HCT116 (cell line): ENCODE results near the gene NHERF2. TPM values are rescaled to one million over a fixed set of nuclear protein-coding genes. Genes with fewer than 3 reads are reported as not detected.

ENCODE experiments used
- ATAC-seq: fragments of 200-7000 bp; cut with Tn5 transposase; 2 replicates; pipeline ENCODE4 v1.9.1; 2020; ENCODE audit warnings: mild to moderate bottlenecking, moderate library complexity
- BruUV-seq: library from RNA; stranded (reverse); fragments of 400-500 nt; replicated peaks from 2 replicates; lab custom pipeline; 2021; lab: Mats Ljungman, UMichigan
- CTCF ChIA-PET: fragments of 300-600 bp; sonication (Branson Sonifier 250); formaldehyde crosslinking; loops from one replicate; lab custom pipeline; 2021; ENCODE audit warnings: antibody characterized with exemption; lab: Charles Lee
- POLR2A ChIA-PET: fragments of 300-600, 350-600 bp; sonication (Branson Sonifier 250); formaldehyde crosslinking; loops from one replicate; lab custom pipeline; 2021; ENCODE audit warnings: antibody characterized with exemption; lab: Charles Lee
- RAD21 ChIA-PET, 2 experiments: fragments of 300-600 bp; sonication (Branson Sonifier 250); formaldehyde crosslinking; loops; one replicate each; lab custom pipeline; 2023; ENCODE audit warnings: low total read pairs in 2 of 2; ENCODE audit not compliant: uncharacterized antibody in 2 of 2, unreplicated experiment in 2 of 2, low non-redundant PET in 1 of 2; lab: Charles Lee
- DNase-seq: peaks from one replicate; pipeline ENCODE4 v3.0.0-alpha.2; 2010; ENCODE audit warnings: low read depth, low spot score
- H2AFZ ChIP-seq: fragments of 200-600 bp; shearing (Covaris generic), sonication (generic); 2 replicates; pipeline ENCODE4 v1.6.1; 2017; ENCODE audit warnings: low read depth, mixed run types, mixed read lengths, antibody characterized with exemption, low read length; ENCODE audit not compliant: poor library complexity, severe bottlenecking
- H3K27ac ChIP-seq: 2 replicates; pipeline ENCODE4 v1.5.1; 2012; ENCODE audit warnings: low read depth, low read length
- H3K27me3 ChIP-seq: fragments of 200-600 bp; sonication (generic); 2 replicates; pipeline ENCODE4 v1.6.1; 2016; ENCODE audit warnings: mixed run types, low read length, mixed read lengths; ENCODE audit not compliant: insufficient read depth
- H3K36me3 ChIP-seq, 2 experiments: fragments of 200-500 bp in 1 of 2; fragments of 200-600 bp in 1 of 2; sonication (Bioruptor generic) in 1 of 2; sonication (generic) in 1 of 2; 2 replicates each; pipeline versions ENCODE4 v1.5.1 to v1.6.1; 2014 to 2016; ENCODE audit warnings: low read length in 2 of 2, inconsistent platforms in 1 of 2, mixed read lengths in 1 of 2, mixed run types in 1 of 2; ENCODE audit not compliant: insufficient read depth in 2 of 2, control insufficient read depth in 1 of 2
- H3K4me1 ChIP-seq, 2 experiments: fragments of 200-600 bp in 1 of 2; sonication (generic) in 1 of 2; 2 replicates each; pipeline versions ENCODE4 v1.5.1 to v1.6.1; 2012 to 2017; ENCODE audit warnings: low read length in 2 of 2, inconsistent platforms in 1 of 2, mild to moderate bottlenecking in 1 of 2, mixed read lengths in 1 of 2, mixed run types in 1 of 2, moderate library complexity in 1 of 2; ENCODE audit not compliant: insufficient read depth in 2 of 2, control insufficient read depth in 1 of 2
- H3K4me2 ChIP-seq: fragments of 200-600 bp; sonication (generic); 2 replicates; pipeline ENCODE4 v1.6.1; 2017; ENCODE audit warnings: mixed run types, low read length, mixed read lengths
- H3K4me3 ChIP-seq, 2 experiments: fragments of 200-600 bp in 1 of 2; sonication (generic) in 1 of 2; replicated peaks in 1 of 2; 2 replicates each; pipeline ENCODE4 v1.5.1; 2011 to 2016; ENCODE audit warnings: low read length in 2 of 2, control low read depth in 1 of 2, low read depth in 1 of 2, mild to moderate bottlenecking in 1 of 2, mixed read lengths in 1 of 2, mixed run types in 1 of 2
- H3K79me2 ChIP-seq: fragments of 200-600 bp; sonication (generic); 2 replicates; pipeline ENCODE4 v1.6.1; 2017; ENCODE audit warnings: mild to moderate bottlenecking, mixed run types, low read length, moderate library complexity, mixed read lengths; ENCODE audit not compliant: insufficient read depth
- H3K9ac ChIP-seq: fragments of 200-600 bp; sonication (generic); 2 replicates; pipeline ENCODE4 v1.6.1; 2016; ENCODE audit warnings: low read length, mixed read lengths
- H3K9me2 ChIP-seq: fragments of 200-600 bp; sonication (generic), shearing (Covaris generic); 2 replicates; pipeline ENCODE4 v1.6.1; 2017; ENCODE audit warnings: mixed run types, mild to moderate bottlenecking, moderate library complexity; ENCODE audit not compliant: insufficient read depth
- H3K9me3 ChIP-seq, 2 experiments: fragments of 200-500 bp in 1 of 2; fragments of 200-600 bp in 1 of 2; sonication (Bioruptor generic) in 1 of 2; sonication (generic) in 1 of 2; 2 replicates each; pipeline ENCODE4 v1.6.1; 2014 to 2017; ENCODE audit warnings: low read length in 2 of 2, mixed read lengths in 2 of 2, inconsistent platforms in 1 of 2, low read depth in 1 of 2, mild to moderate bottlenecking in 1 of 2, mixed run types in 1 of 2, moderate library complexity in 1 of 2; ENCODE audit not compliant: control insufficient read depth in 1 of 2, insufficient read depth in 1 of 2
- H4K20me1 ChIP-seq: fragments of 200-600 bp; sonication (generic), shearing (Covaris generic); 2 replicates; pipeline ENCODE4 v1.6.1; 2017; ENCODE audit warnings: mixed run types, mild to moderate bottlenecking, moderate library complexity; ENCODE audit not compliant: insufficient read depth
- CEBPB ChIP-seq: IDR thresholded peaks from 2 replicates; pipeline ENCODE4 v1.6.1; 2012; ENCODE audit warnings: low read depth
- EGR1 ChIP-seq: IDR thresholded peaks from 2 replicates; pipeline ENCODE4 v1.6.1; 2012; ENCODE audit warnings: low read depth
- EZH2 ChIP-seq: fragments of 200-600 bp; sonication (generic); IDR thresholded peaks from 2 replicates; pipeline ENCODE4 v1.6.1; 2017; ENCODE audit warnings: antibody characterized with exemption, mixed run types
- JUND ChIP-seq: IDR thresholded peaks from 2 replicates; pipeline ENCODE4 v1.6.1; 2012
- RAD21 ChIP-seq: IDR thresholded peaks from 2 replicates; pipeline ENCODE4 v1.6.1; 2012; ENCODE audit warnings: low read depth, mild to moderate bottlenecking
- SIN3A ChIP-seq: IDR thresholded peaks from 2 replicates; pipeline ENCODE4 v1.6.1; 2012; ENCODE audit warnings: low read depth
- SP1 ChIP-seq: IDR thresholded peaks from 2 replicates; pipeline ENCODE4 v1.6.1; 2012; ENCODE audit warnings: low read depth
- YY1 ChIP-seq: IDR thresholded peaks from 2 replicates; pipeline ENCODE4 v1.6.1; 2011; ENCODE audit warnings: low read length, low read depth, moderate library complexity, mild to moderate bottlenecking; ENCODE audit not compliant: insufficient replicate concordance; ENCODE audit errors: extremely low read depth
- ZNF274 ChIP-seq: fragments of 200-500 bp; sonication (Bioruptor generic); IDR thresholded peaks from 2 replicates; pipeline ENCODE4 v1.6.1; 2014; ENCODE audit warnings: mild to moderate bottlenecking, low read depth, low read length, inconsistent platforms
- intact Hi-C: fragments of 100-400 bp; cut with micrococcal nuclease; formaldehyde crosslinking; loops from 2 replicates; pipeline ENCODE4 v1.10.0; 2022
- total RNA-seq: library from RNA; stranded (reverse); gene quantifications from one replicate; pipeline ENCODE4 v1.2.1, GENCODE V29; 2021; ENCODE audit not compliant: unreplicated experiment
- TF ChIP-seq, protein P1 (sequence below): IDR thresholded peaks from 2 replicates; pipeline ENCODE4 v1.6.1; 2012
- TF ChIP-seq, protein P2 (sequence below): IDR thresholded peaks from 2 replicates; pipeline ENCODE4 v1.6.1; 2012; ENCODE audit warnings: low read depth
- TF ChIP-seq, protein P3 (sequence below), 3 experiments: fragments of 200-600 bp in 1 of 3; sonication (generic) in 1 of 3; IDR thresholded peaks in 2 of 3; conservative IDR thresholded peaks in 1 of 3; 2 replicates each; pipeline ENCODE4 v1.5.1; 2012 to 2017; ENCODE audit warnings: low read depth in 2 of 3, low read length in 2 of 3, antibody characterized with exemption in 1 of 3, borderline replicate concordance in 1 of 3, control low read depth in 1 of 3, mild to moderate bottlenecking in 1 of 3, mixed read lengths in 1 of 3, mixed run types in 1 of 3, moderate library complexity in 1 of 3; ENCODE audit not compliant: insufficient read depth in 1 of 3

The NHERF2 gene
- total RNA-seq, 1 experiment from 2014 or later: 58.4 TPM

DNA sequence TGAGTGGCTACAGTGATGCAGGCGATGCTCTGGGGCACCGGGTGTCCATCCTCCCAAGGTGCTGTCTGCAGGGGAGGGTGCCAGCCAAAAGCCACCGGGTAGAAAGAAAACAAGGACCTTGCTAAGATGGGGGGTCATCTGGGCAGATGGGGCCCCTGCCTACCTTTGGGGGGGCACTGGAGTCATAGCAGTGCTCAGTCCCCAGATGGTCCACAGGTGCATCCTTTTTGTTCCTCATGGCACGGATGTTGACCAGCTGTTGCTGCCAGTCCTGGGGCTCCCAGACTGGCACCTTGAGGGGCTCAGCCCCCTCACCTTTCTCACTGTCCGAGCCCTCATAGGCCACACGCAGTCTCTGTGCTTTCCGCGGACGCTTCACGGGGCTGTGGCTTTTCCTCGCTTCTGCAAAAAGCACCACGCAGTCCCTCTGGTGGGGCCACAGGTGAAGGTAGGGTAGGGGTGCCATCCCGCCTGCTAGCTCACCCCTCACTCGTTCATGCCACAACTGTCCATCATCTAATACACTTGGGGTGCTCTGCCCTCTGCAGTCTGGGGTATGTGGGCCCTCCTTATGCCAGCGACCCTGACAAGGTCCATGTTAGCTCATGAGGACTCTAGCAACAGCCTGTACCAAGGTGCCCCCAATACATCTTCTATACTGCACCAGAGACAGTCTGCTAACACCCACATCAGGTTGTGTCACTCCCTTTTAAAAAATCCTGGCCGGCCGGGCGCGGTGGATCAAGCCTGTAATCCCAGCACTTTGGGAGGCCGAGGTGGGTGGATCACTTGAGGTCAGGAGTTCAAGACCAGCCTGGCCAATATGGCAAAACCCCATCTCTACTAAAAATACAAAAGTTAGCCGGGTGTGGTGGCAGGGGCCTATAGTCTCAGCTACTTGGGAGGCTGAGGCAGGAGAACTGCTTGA lies 19.5 kb downstream of the NHERF2 start:
- CTCF ChIA-PET: interaction anchor here (1.2 to 1.8 kb wide), 2 partner anchors 23 to 94 kb away, joined by 3 to 12 read pairs; no protein-coding TSS in a partner anchor
- intact Hi-C loops: loop anchor here (5.0 kb wide), 1 partner anchor 96 kb away; no protein-coding TSS in a partner anchor
- no peaks in the 10 kb centered on the region for H3K27me3 ChIP-seq
- no peaks in the 10 kb centered on the region for H3K9me3 ChIP-seq
- peak overlapping the region; percentile 71 for H3K27ac ChIP-seq
- no TSS peak for BruUV-seq
- RAD21 ChIA-PET: no interaction called here
- no peak overlapping the region for H2AFZ ChIP-seq
- H3K9me2 ChIP-seq: no peaks in the 10 kb centered on the region
- TF ChIP-seq EGR1: no peak
- TF ChIP-seq YY1: no peak
- TF ChIP-seq, protein P1, sequence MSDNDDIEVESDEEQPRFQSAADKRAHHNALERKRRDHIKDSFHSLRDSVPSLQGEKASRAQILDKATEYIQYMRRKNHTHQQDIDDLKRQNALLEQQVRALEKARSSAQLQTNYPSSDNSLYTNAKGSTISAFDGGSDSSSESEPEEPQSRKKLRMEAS: no peak
- no peak for TF ChIP-seq JUND
- no peak for TF ChIP-seq SP1
- TF ChIP-seq ZNF274: no peak
- TF ChIP-seq SIN3A: no peak
- no peak for TF ChIP-seq EZH2
- no peak for TF ChIP-seq RAD21
- TF ChIP-seq, protein P2, sequence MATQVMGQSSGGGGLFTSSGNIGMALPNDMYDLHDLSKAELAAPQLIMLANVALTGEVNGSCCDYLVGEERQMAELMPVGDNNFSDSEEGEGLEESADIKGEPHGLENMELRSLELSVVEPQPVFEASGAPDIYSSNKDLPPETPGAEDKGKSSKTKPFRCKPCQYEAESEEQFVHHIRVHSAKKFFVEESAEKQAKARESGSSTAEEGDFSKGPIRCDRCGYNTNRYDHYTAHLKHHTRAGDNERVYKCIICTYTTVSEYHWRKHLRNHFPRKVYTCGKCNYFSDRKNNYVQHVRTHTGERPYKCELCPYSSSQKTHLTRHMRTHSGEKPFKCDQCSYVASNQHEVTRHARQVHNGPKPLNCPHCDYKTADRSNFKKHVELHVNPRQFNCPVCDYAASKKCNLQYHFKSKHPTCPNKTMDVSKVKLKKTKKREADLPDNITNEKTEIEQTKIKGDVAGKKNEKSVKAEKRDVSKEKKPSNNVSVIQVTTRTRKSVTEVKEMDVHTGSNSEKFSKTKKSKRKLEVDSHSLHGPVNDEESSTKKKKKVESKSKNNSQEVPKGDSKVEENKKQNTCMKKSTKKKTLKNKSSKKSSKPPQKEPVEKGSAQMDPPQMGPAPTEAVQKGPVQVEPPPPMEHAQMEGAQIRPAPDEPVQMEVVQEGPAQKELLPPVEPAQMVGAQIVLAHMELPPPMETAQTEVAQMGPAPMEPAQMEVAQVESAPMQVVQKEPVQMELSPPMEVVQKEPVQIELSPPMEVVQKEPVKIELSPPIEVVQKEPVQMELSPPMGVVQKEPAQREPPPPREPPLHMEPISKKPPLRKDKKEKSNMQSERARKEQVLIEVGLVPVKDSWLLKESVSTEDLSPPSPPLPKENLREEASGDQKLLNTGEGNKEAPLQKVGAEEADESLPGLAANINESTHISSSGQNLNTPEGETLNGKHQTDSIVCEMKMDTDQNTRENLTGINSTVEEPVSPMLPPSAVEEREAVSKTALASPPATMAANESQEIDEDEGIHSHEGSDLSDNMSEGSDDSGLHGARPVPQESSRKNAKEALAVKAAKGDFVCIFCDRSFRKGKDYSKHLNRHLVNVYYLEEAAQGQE: no peak
- TF ChIP-seq CEBPB: no peak
- TF ChIP-seq, protein P3, sequence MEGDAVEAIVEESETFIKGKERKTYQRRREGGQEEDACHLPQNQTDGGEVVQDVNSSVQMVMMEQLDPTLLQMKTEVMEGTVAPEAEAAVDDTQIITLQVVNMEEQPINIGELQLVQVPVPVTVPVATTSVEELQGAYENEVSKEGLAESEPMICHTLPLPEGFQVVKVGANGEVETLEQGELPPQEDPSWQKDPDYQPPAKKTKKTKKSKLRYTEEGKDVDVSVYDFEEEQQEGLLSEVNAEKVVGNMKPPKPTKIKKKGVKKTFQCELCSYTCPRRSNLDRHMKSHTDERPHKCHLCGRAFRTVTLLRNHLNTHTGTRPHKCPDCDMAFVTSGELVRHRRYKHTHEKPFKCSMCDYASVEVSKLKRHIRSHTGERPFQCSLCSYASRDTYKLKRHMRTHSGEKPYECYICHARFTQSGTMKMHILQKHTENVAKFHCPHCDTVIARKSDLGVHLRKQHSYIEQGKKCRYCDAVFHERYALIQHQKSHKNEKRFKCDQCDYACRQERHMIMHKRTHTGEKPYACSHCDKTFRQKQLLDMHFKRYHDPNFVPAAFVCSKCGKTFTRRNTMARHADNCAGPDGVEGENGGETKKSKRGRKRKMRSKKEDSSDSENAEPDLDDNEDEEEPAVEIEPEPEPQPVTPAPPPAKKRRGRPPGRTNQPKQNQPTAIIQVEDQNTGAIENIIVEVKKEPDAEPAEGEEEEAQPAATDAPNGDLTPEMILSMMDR (IDR thresholded peaks at IDR 0.05 in 2 of 3, conservative IDR thresholded peaks at IDR 0.05 in 1 of 3; ENCODE audit: borderline replicate concordance in 1 of 3, insufficient read depth in 1 of 3, low read depth in 2 of 3, low read length in 2 of 3): no peak
- TF ChIP-seq, all 23 proteins: peak for 0
- peaks cover 10 to 47% of the 10 kb centered on the region in 2 experiments; a peak in 3 of 4 replicates for H3K4me1 ChIP-seq
- H3K79me2 ChIP-seq: peaks cover 11% of the 10 kb centered on the region; the same call in 1 of the 2 replicates
- H4K20me1 ChIP-seq: no peaks in the 10 kb centered on the region
- POLR2A ChIA-PET: interaction anchor here (0.5 kb wide), 1 partner anchor 95 kb away, joined by 3 read pairs; no protein-coding TSS in a partner anchor
- H3K4me2 ChIP-seq: peak overlapping the region; percentile 82
- ATAC-seq (no peak), DNase-seq (no peak)
- peaks cover 0 to 3% of the 10 kb centered on the region in 2 experiments; a peak in 1 of 4 replicates for H3K36me3 ChIP-seq
- H3K9ac ChIP-seq: peak overlapping the region; percentile 77
- H3K4me3 ChIP-seq: peak overlapping the region; percentile 64 to 88
